ENCODE results near the gene RPL28.

RPL28 gene

DNA sequence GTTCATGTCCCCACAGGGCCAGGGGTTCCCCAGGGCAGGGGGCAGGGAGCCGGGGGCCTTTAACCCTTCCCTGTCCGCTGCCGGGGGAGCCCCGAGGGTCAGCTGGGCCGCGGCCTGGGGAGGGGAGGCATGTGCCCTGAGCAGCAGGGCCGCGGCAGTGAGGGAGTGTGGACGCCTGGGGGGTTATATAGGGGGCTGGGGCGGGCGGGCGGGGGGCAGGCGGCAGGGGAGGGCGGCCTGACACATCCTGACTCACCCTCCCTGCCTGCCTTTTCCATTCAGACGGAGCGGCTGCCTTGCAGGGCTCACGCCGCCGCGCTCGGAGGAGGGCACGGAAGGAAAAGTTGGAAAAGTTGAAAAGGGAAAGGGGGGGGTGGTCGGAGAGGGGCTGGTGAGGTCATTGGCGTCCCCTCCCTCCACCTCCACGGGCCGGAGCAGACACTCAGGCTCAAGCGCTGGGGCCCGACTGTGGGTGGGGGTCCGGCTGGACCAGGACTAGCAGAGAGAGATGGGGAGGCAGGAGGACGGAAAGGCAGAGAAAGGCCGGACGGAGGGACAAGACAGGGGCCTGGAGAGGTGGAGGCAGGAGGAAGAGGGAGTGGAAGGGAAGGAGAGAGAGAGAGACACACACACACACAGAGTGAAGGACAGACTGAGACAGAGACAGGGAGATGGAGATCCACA is 15.3 kb upstream of the RPL28 start, which contains the start of gene IL11:
Gene IL11, minus strand, starts transcription at position 159 of the 684 bp plus-strand sequence. Its CDS starts 153 bp downstream, at position 6.
- FAIRE-seq (no peak), DNase-seq (ENCODE audit: insufficient read length, low spot score) (no peak)

GRCh38 chr19:55372316-55373081 is 13.2 kb upstream of the RPL28 start:
- DNase-seq (ENCODE audit: insufficient read length, low spot score) (no peak), FAIRE-seq (no peak)

DNA sequence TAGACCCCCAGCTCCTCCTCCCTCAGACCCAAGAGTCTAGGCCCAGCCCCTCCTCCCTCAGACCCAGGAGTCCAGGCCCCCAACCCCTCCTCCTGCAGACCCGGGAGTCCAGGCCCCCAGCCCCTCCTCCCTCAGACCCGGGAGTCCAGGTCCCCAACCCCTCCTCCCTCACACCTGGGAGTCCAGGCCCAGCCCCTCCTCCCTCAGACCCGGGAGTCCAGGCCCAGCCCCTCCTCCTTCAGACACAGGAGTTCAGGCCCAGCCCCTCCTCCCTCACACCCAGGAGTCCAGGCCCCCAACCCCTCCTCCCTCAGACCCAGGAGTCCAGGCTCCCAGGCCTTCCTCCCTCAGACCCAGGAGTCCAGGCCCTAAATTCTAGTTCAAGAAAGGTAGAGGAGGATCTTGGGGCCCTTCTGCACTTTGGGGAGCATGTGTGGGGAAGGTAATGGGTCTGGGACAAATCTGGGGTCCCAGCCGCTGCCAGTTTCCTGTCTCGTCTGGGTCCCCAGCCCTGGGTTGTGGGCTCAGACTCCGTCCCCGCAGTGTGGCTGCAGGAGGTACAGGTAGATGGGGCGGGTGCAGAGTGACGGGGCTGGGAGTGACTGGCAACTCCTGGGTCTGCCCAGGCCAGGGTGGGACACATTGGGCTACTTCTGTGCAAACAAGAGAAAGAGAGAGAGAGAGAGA is 12.3 kb upstream of the RPL28 start:
- DNase-seq (ENCODE audit: insufficient read length, low spot score) (no peak), FAIRE-seq (no peak)

GRCh38 chr19:55373993-55374757 is 11.6 kb upstream of the RPL28 start:
- FAIRE-seq: no peak

DNA sequence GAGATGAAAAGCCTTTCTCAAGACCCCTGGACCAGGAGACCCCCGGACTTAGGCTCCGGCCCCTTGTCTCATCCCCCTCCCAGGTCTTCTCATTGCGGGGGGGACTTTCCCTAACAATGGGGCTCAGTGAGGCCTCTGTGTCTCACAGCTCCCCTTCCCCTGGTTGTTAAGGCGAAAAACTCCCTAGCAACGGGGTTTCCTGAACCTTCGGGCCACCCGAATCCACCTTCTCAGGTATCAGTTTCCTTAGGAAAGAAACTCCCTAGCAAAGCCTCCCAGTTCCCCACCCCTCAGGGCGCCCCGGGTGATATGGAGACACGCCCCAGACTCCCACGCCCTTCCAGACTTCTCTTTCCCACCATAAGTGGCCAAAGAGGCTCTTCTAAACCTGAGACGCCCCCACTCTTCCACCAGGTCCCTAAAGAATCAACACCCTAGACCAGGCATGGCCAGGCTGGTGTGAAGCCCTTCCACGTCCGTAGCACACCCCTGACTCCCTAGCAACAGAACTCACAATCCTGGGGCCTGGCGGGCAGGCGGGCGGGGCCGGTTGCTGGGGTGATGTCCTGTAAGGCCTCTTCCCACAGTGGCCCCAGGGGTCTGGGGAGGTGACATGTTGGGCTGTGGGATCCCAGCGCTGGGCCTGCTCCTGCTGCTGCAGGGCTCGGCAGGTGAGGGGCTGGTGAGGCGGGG is 9.3 kb upstream of the RPL28 start, which contains the start of gene TMEM190:
Gene TMEM190, plus strand, starts transcription at position 586 of the 693 bp plus-strand sequence. Its CDS starts 28 bp downstream, at position 614.
- FAIRE-seq (no peak), DNase-seq (ENCODE audit: insufficient read length, low spot score) (no peak)

More at GRCh38 chr19:55373993-55374757, 11.6 kb upstream of the RPL28 start:
- no peak for DNase-seq (ENCODE audit: insufficient read length, low spot score)

- no peak for FAIRE-seq
These were observed 8.2 kb upstream of the RPL28 start for GRCh38 chr19:55377356-55378131.

GRCh38 chr19:55379174-55379573 is 6.6 kb upstream of the RPL28 start:
- FAIRE-seq: no peak
- DNase-seq (ENCODE audit: insufficient read length, low spot score): no peak

More at GRCh38 chr19:55377356-55378131, 8.2 kb upstream of the RPL28 start:
- no peak for DNase-seq (ENCODE audit: insufficient read length, low spot score)

DNA sequence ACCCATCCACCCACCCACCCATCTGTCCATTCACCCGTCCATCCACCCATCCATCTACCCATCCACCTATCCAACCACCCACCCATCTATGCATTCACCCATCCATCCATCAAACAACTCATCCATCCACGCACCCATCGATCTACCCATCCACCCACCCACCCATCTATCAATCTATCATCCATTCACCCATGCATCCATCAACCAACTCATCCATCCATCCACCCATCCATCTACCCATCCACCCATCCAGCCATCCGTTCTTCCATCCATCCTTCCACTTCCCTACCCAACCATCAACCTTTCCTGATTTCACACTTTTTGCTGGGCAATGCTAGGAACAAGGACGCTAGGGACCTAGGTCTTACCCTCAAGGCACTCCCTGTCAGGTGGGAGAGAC is 3.7 kb upstream of the RPL28 start:
- no peak for FAIRE-seq
- no peak for DNase-seq (ENCODE audit: insufficient read length, low spot score)

GRCh38 chr19:55382522-55383054 is 3.1 kb upstream of the RPL28 start:
- DNase-seq (ENCODE audit: insufficient read length, low spot score) (no peak), FAIRE-seq (no peak)

GRCh38 chr19:55383279-55384130 is 2.2 kb upstream of the RPL28 start:
- peak; percentile 87 for DNase-seq (ENCODE audit: insufficient read length, low spot score)

DNA sequence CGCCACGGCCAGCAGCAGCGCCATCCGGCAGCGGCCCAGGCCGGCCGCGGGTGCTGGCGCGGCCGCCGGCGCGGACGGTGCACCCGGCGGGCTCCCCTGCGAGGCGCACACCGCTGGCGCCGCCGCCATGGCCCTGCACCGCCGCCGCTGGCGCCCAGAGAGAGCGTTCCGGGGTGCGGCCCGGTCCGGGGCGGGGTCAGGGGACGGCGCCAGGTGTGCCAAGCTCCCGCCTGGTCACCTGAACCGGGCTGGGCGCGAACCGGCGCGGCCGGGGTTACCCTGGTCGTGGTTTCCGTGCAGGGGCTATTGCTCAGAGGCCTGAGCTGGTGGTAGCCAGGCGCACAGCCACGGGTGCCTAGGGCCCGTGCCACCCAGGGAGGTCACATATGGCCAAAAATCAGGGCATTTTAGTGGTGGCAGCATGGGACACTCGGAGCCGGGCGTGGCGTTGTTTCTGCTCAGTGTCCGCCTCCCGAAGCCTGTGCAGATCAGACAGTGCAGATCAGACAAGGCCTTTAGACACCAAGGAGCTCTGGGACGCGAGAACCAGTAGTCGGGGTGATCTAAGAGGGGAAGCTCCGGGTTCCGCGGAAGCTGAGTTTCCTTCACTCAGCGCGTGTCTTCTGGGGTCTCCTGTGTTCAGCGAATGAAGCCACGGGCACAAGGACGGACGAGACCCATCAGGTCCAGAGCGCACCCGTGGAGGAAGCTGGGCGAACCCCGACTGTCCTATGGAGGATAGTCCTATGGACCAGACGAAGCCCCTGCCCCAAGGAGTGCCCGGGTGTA is 1.4 kb upstream of the RPL28 start, which contains the start of gene TMEM238:
Gene TMEM238, minus strand, starts transcription at position 162 of the 789 bp plus-strand sequence. Its CDS starts 33 bp downstream, at position 129.
- no peak for FAIRE-seq
- no peak for DNase-seq (ENCODE audit: insufficient read length, low spot score)

More at GRCh38 chr19:55383279-55384130, 2.2 kb upstream of the RPL28 start:
- no peak for FAIRE-seq

DNA sequence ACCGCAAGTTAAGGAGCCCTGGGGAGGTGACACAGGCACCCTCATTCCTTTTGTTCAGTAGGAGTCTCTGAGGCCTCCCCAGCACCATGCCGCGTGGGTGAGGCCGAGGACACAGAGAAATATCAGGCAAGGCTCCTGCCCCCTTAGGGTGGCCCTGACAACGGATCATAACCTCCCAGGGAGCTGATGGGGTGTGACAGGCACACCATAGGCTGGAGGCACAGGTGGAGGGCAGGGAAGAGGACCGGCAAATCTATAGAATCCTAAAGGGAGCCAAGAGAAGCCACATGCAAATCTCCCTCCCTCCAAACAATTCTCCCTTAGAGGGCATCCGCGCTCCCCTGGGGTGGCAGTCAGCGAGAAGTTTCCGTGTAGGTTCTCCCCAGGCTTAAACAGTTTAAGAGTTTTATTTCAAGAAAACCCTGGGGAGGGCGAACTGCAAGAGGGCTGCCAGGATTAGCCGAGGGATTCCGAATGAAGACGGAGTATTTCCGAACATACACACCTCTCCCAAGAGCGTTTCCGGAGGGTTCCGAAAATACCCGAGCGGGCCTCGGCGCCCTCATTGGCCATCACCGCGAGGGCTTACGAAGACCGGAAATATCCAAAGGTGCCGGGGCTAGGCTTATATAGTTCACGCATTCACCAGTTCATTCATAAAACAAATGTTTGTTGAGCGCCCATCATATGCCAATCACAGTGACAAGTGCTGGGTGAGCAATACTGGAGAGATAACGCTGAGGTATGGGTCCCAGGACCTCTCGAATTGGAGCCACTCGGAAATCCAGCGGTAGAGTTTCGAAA is 610 bp upstream of the RPL28 start:
- FAIRE-seq (no peak), DNase-seq (ENCODE audit: insufficient read length, low spot score) (peak; percentile 93)

DNA sequence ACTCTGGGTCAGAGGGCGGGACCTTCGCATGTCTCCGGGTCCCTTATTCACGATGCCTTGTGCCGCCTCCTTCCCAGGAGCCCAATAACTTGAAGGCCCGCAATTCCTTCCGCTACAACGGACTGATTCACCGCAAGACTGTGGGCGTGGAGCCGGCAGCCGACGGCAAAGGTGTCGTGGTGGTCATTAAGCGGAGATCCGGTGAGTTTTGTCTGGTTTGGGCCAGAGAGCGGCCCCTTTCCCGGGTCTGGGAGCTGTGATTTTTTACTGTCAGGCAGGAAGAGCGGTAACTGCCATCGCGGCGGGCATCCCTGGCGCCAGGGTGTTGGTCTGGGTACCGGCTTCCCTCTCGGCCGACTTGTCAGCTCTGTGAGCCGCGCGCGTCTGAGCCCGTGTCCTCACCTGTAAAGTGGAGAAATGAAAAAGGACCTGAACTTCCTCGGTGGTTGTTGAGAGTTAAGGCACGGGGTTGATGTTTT is 800 bp downstream of the RPL28 start:
- DNase-seq (ENCODE audit: insufficient read length, low spot score) (no peak), FAIRE-seq (no peak)

DNA sequence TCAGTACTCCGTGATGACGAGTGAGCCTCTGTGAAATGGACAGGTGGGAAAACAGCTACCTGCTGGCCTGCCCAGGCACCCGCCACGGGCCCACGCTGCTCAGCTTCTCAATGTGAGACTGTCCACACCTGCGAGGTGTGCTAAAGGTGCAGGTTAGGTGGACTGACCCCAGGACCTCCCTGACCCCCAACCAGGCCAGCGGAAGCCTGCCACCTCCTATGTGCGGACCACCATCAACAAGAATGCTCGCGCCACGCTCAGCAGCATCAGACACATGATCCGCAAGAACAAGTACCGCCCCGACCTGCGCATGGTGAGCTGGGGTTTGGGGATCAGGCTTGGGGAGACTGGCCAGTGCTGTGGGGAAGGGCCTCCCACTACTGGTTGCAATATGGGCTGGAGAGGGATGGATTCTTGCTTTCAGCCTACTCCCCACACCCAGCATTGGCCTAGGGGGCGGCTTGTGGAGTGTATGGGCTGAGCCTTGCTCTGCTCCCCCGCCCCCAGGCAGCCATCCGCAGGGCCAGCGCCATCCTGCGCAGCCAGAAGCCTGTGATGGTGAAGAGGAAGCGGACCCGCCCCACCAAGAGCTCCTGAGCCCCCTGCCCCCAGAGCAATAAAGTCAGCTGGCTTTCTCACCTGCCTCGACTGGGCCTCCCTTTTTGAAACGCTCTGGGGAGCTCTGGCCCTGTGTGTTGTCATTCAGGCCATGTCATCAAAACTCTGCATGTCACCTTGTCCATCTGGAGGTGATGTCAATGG is 2.2 kb downstream of the RPL28 start:
- FAIRE-seq: no peak
- no peak for DNase-seq (ENCODE audit: insufficient read length, low spot score)

All from GM19239 (cell line).